NCI-H226 (cell line): ENCODE data around the gene MINDY4B.
A peak's percentile ranks its signal among the peaks of the same experiment; 100 is the strongest.

Source experiments
- DNase-seq: peaks from one replicate; pipeline ENCODE4 v3.0.0-alpha.2; 2015

The MINDY4B gene

DNA sequence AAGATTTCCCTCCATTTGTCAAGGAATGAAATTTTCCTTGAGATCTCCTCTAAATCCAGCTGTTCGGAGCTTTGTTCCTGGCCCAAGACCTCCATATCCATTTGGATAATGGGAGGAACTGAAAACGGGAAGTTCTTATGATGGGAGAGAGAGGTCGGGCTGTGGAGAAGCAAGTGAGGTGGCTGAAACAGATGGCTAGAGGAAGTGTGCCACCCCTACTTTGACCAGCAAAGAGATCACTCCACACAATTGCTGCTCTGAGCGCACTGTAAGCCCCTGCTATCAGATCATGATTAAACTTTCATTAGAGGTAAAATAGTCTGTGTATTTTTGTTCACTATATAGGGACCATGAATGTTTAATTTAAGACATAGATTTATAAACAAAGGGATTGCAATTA lies at the start of gene MINDY4B:
Gene MINDY4B, minus strand, starts transcription at position 101 of the 400 bp plus-strand sequence. Its CDS starts 0 bp downstream, at position 101.
- DNase-seq = no peak

DNA sequence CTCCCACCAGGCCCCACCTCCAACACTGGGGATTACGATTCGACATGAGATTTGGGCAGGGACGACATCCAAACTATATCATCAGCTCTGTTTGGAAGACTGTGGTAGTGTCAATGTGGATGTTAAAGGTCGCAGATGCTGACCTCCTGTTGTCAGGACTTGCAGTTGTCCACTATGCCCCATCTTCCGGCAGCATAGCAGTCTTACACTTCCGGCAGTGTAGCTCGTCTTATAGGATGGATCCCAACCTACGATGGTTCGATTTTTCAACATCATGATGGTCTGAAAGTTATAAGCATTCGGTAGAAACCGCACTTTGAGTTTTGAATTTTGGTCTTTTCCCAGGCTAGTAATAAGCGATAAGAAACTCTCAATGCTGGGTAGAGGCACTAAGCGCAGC lies 46.7 kb upstream of the MINDY4B start:
- no peak for DNase-seq

DNA sequence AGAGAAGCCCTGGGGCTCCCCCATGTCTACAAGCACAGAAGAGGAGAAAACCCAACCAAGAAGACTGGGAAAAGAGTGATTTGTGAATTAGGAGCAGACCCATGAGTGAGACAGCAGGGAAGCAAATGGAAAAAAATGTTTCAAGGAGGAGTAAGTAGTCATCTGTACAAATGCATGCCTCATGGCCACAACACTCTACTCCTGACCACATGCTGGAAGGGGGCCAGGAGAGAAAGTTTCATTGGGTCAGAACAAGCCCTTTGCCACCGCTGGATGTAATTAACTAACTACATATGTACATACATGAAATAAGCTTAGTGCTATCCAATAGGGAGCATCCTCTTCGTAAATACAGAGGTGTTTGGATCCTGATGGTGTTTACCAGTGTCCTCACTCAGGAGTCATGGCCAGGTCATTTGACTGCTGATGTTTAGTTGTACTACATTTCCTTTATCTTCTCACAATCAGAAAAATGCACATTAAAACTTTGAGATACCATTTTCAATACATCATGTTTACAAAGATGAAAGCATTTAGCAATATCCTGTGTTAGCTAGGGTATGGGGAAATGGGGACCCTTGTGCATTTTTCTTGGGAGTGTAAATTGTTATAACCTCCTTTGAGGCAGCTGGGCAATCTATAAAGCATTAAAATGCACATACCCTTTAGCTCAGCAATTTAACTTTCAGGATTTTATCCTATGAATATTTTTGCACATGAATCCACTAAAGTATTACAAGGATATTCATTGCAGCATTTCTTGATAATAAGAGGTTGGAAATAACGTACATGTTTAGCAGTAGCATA lies 40.2 kb upstream of the MINDY4B start:
- peak; percentile 57 for DNase-seq

DNA sequence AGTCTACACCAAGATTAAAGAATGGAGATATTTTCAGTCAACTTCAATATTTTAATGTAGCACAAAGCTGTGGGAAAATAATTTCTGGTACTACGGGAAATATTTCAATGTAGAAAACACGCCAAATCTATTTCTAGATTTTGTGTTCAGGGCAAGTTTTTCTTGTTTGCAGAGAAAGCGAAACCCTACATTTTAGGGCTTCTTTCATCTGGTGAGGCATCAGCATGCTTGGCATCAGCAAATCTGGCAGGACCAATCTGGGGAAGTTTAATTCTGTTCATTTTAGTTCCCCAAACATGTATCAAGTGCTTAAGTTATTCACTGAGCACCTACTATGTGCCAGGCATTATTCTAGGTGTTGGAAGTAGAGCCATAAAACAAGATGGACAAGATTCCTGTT lies 37.0 kb upstream of the MINDY4B start:
- DNase-seq = no peak

DNA sequence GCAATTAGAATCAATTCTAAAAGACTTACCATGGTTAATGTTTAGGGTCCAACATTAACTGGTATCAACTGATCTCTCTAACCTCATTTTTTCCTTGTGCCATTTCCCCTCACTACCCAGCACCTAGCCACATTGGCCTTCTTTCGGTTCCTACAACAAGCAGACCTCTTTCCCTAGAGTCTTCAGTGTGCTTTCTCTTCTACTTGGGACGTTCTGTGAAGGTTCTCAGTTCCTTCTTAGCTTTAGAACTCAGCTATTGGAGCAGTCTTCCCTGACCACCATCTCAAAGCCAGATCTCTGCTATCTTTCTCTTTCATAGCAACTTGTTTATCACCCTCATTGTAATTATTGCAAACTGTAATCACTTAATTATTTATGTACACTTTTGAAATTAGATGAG lies 31.5 kb upstream of the MINDY4B start:
- no peak for DNase-seq

DNA sequence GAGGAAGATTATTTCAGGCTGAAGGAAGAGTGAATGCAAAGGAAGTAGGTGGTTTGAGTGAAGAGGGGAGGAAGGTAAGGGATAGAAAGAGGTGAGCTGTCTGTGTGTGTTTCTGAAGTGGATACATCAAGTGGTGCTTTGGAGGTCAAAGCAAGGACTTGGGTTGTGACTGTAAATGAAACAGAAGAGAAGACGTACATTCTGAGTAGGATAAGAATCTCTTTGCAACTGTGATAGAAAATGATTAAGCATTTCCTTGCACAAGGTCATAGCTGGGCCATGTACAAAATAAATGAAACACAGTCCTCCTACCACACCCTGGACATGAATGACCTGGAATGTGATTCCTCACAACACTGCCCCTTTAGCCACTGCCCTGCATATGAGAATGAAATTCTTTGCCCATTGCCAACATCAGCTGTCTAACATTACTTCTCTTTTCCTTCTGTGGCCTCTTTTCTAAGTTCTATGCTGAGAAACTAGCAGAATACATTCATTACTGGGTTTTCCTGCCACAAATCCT lies 28.3 kb upstream of the MINDY4B start:
- DNase-seq = no peak

DNA sequence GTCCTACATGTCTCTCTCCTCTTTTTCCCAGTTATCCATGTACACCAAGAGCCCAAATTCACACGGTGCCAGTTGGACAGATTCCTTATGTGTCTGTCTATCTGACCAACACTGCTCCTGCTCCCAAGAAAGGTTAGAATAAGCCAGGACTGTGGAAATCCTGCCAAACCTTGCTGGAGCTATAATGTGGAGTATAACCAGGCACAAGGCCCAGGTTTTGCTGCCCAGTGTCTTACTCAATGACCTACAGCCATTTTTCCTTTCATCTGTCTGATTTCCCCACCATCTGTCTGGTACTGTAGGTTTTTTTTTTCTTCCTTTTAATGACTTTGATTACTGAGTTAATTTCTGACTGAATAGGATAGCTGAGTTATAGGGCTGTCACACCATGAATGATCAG lies 26.5 kb upstream of the MINDY4B start:
- DNase-seq = no peak

DNA sequence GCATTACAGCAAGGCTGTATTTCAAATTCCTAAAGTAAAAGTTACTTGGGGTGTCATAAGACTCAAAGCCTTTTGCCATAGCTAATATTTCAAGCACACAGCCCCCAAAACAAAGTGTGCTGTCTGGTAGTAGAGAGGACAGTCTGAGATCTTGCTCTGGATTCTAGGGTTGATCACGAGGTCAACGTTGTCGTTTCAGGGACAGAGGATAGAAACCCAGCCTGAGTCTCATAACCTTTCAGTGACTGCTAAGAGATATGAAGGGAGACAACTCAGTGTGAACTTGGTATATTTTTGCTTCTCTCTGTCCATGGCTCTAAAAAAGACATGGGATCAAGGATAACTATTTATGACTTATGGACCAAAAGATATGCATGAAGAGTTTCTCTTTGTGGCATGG lies 25.6 kb upstream of the MINDY4B start:
- DNase-seq = no peak

DNA sequence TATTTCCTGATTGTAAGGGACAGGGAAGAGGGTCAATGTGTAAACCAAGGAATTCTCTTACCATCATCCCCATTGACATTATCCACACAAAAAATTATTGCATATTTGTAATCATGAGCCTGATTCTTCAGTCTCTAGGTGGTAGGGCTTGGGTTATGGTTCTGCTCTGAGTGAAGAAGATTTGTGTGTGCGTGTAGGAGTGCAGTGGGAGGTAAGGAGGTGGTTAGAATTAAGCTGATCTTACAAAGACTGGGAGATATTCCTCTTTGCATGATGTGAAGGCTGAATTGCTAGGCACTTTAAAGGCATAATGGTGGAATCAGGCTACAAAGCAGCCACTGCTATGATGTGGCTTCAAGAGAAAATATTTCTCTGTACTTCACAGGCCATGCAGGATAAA lies 23.0 kb upstream of the MINDY4B start:
- no peak for DNase-seq

DNA sequence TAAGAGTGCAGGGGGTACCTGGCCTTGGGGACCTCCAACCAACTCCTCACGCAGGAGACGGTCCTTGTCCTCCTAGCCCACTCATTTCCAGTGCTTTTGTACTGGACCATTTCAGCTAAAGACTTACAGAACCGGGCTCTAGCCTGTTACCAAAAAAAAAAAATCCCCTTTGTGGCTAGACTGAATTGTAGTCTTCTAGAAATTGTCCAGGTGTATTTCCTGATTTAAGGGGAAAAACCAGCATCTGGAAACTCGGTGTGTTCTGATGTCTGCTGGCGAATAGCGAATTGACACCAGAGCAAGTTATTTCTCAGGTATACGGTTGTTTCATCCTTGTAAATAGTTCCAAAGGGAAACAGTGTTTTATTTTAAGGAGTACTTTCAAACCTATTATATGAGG lies 21.1 kb upstream of the MINDY4B start:
- DNase-seq = no peak

DNA sequence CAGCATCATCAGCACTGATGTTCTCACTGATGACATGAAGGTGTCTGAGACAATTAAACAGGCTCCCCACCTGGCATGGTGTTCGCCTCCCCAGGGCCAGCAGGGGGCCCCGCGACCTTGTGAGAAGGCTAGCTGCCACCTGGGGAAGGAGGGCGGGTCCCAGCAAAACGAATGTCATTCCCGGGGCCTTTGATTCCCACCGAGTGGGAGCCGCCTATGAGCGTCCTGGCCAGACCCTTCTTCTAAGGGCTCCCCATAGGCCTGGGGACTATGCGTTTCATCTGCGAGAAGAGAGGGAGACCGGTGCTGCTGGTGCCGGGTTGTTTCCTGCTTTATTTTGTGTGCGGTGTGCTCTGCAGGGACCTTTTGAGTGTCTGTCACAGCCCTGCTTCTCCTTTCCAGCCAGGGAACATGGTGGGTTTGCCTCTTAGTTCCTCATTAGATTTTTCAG lies 20.5 kb upstream of the MINDY4B start:
- peak; percentile 17 for DNase-seq

DNA sequence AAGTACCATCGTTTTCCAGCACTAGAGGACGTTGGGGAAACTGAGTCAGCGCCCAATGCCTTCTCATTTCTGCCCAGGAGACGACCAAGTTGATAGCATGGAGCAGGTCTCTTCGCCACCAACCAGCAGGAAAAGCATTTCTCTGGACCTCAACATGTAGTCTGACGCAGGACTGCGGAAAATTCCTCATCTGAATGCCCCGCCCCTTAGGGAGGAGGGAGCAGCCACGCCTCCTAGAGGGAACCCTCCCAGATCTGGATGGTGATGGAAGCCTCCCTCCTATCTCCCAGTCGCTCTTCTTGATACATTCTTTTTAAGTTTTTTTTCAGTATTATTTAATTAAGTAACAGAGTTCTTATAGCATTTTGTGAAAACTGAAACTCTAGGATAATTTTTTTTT lies 17.4 kb upstream of the MINDY4B start:
- DNase-seq = peak; percentile 47

DNA sequence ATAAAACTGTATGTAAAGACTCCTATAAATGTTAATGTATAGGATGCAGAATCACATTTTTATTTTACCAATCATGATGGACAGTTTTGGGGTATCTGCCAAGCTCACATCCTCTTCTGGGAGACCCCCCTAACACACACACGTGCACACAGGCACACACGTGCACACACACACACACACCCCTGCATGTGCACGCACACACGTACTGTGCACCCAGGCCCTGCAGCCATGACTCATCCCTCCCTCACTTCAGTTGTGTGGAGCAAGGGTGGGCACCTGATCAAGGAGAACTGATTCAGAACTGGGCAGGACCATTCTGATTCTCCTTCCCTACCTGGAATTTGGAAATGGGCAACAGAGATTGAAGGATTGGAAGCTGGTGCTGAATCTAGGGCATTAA lies 16.0 kb upstream of the MINDY4B start:
- DNase-seq = peak; percentile 7

DNA sequence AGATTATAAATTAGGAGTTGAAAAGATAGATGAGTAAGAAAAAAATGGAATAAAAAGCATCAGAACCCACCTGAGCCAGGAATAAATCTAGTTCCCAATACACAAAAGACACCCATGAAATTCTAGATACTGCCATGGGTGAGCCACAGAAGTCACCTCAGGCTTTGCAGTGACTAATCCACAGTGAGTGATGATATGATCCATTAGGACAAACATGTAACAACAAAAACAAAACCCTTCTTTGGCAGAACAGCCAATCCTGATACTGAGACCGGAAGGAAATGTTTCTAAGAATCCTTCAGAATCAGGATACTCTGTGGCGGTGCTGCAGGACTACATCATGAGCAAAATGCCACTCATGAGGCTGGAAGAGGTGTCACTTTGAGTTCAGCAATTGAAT lies 15.0 kb upstream of the MINDY4B start:
- no peak for DNase-seq

DNA sequence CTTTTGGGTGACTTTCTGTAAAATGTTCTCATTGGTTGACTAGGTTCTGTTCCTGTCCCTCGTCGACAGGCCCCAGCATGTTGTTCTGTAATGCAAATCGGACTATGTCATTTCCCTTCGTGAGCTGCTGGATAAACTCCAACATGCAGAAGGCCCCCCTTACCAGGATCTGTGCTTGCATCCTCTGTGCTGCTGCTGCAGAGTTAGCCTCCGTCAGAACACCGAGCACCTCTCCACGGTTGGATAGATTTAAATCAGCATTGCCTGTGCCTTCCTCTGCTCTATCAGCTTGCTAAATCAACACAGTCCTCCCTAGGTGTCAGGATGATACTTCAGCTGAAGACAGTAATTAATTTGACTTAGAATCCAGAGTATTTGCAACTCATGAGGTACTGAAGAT lies 12.7 kb upstream of the MINDY4B start:
- no peak for DNase-seq

DNA sequence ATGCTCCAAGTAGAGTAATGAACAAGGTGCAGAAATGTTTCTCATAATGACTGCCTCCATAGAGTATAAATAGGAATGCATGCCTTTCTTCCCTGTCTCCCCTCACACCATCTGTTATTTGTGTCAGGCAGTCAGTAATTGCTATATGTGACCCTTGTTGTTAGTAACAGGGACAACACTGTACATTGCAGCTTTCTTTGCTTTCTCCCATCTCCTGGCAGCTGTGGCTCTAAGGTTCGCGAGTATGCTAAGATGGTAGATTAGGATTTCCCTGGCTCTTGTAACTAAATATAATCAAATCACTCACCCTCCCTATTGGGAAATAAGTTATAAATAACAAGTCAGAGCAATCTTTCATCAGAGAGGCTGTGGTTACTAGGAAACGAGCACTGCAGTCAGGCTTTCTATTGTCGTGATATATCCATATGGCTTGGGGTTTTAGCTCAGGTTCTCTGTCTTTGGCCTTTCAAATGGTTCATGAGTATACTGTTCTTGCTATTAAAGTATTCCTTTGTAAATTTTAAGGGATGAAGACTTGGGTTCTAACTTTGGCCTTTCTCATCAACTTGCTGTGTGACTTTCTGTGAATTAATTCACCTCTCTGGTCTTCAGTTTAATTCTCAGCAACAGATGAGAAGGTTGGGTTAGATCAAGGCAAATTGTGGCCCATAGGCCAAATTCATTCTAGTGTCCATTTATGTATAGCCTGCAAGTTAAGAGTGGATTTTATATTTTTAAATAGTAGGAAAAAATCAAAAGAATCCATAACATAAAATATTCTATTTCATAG lies 8.1 kb upstream of the MINDY4B start:
- DNase-seq = no peak

DNA sequence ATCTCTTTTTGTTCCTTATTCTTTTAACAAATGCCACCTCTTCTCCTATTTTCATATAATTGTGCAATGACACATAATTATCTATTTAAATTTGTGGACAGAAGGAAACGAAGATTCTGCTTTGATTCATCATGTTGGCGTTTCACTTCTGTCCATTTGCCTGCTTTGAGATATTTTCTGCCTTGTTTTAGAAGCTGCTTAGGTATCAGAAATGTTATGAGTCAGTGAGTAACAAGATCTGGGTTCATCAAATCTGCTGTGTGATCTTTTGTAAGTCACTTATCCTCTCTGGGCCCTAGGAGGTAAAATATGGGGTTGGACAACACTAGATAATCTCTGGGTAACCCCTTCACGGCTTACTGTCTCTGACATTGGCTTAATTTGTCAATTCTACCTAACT lies 7.3 kb upstream of the MINDY4B start:
- no peak for DNase-seq

DNA sequence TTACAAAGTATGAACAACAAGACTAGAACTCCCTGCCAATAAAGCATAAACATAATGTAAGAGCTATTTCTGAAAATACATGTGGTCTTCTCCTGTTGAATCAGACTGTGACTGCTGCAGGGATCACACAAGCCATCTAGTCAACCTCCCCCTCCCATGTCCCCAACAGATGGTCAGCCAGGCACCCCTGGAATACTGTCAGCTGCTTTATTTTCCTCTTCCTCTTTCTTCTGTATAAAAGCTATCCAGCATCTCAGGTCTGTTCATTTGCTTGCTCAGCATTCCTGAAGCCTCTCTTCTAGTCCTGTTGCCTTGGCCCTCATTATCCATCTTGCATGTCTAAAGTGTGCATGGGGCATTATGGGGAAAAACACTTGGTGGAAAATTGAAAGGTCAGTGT lies 6.5 kb upstream of the MINDY4B start:
- DNase-seq = no peak

DNA sequence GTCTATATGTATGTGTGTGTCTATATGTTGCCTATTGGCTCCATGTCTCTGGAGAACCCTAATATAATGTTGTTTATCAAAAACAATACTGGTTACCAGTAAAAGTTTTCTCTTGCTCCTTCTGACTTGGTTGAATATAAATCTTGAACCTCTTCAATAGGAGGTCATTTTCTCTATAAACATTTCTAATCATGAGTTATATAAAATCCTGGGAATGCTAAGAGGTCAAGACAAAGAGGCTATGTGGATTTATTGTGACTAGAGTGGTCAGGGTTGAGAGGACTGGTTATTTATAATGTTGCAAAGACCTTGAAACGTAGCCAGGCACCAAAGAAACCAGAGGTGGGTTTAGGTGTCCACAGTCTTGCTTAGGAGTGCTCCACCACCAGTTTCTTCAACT lies 1.2 kb upstream of the MINDY4B start:
- no peak for DNase-seq

DNA sequence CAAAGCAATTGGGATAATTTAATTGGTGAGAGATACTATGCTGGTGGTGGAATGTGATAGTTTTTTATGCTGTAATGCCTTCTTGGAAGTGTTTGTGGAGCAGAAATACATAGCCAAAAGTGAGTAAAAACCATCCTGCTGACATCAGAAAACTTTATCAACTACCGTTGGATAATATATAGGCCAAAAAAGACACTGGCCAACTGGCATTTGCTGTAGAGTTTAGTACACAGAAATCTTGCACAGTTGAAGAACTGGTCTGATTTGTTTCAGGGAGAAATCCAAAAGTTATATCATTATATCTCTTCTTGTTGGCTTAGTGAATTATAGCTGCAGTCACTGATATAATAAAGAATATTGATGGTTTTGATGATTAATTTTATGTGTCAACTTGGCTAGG lies 507 bp upstream of the MINDY4B start:
- no peak for DNase-seq

DNA sequence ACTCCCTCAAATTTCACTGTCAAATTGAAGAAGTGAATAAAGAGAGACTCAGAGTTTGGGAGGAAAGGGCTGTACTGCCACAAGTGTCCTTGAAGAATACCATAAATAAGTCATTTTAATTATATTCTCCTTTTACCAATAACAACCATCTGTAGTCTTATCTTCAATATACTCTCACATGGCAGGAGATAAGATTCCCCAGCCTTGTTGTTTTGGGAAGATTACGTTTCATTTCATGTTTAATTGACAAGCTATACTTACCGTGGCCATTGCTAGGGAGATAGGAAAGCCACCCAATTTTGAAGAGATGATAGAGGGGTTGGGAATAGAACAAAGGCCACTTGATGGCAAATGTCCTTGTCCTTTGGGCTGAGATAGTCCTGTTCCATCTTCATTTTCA lies 2.3 kb downstream of the MINDY4B start:
- DNase-seq = no peak

DNA sequence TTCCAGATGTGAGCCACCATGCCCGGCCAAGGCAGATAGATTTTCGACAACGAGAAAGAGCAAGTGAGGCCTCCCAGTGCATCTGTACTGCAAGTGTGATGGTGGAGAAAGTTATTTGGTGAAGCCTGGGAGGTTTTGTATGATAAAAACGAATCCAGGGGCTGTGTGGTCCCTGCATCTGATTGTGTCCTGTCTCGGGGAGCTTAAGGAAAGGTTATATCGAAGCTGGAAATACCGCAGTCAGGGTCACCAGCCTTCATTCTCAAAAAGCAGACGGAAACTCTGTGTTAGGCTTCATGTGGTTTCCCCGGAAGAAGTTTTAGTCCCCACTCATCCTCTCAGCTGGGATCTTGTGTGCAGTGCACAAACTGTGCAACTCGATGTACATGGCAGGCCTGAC lies 3.4 kb downstream of the MINDY4B start:
- DNase-seq = no peak

DNA sequence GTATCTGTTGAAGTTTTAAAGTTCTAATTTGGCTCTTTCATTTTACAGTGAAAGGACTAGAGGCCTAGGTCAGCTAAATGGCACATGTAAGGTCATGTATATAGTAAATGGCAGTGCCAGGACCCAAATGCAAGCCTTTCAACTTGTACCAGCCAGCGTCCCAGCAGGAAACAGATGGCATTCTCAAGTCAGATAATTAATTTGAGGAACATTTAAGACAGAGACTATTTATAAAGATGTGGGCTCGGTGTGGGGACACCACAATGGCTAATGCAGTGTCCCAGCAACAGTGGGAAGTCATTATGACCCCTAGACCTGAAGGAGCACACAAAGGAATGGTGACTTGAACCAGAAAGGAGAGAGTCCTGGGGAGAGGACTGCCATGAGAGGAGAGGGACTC lies 6.1 kb downstream of the MINDY4B start:
- DNase-seq = no peak
